ENCODE results near the gene GNA15. TPM values are rescaled to one million over a fixed set of nuclear protein-coding genes. Genes with fewer than 3 reads are reported as not detected.

Gene GNA15
- total RNA-seq, 3 donors from 2014 or later (not counting 1 experiment from before 2014, with no cell fraction given), result 3.9 to 10.4 (median 8.4) TPM

DNA sequence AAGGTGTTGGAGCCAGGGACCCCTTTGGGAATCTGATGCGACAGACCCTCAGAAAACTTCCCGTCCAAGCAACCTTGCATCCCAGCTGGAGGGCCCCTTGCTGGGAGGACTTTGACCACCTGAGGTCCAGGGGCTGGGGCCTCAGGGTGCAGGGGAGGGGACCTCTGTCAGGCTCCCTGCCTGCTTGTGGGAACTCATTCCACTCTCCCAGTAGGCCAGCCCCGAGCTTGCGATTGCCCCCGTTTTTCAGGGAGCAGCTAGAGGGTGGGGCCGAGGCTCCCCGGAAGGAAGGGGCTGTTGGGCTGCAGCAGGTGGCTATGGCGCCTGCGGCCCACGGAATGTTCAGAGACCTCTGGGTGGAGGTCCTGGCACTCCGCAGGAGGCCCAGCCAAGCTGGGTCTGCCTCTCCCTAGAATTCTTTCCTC lies 38.9 kb upstream of the GNA15 start:
- H3K4me1 ChIP-seq (ENCODE audit: control insufficient read depth, insufficient read depth, low read length), result peaks cover 37% of the 10 kb centered on the region
- no peak for ATAC-seq
- H3K9me3 ChIP-seq (ENCODE audit: control insufficient read depth, insufficient read depth, low read length), result no peaks in the 10 kb centered on the region
- no peaks in the 10 kb centered on the region for H3K9me3 Mint-ChIP-seq
- H3K27ac ChIP-seq (ENCODE audit: low read length), result no peak overlapping the region
- peaks cover 42% of the 10 kb centered on the region for H3K27me3 ChIP-seq (ENCODE audit: control insufficient read depth, insufficient read depth, low read length)
- no peaks in the 10 kb centered on the region for H3K36me3 ChIP-seq (ENCODE audit: control insufficient read depth, insufficient read depth, low read length)
- no peak for DNase-seq
- 90% methylated on average over 11 of the region's 11 CpGs for WGBS (ENCODE audit: insufficient coverage)
- H3K4me3 ChIP-seq (ENCODE audit: low read length), result no peak overlapping the region
- H3K4me3 Mint-ChIP-seq, result no peak overlapping the region
- no peak overlapping the region for H3K27ac Mint-ChIP-seq
- TF ChIP-seq, protein P1, sequence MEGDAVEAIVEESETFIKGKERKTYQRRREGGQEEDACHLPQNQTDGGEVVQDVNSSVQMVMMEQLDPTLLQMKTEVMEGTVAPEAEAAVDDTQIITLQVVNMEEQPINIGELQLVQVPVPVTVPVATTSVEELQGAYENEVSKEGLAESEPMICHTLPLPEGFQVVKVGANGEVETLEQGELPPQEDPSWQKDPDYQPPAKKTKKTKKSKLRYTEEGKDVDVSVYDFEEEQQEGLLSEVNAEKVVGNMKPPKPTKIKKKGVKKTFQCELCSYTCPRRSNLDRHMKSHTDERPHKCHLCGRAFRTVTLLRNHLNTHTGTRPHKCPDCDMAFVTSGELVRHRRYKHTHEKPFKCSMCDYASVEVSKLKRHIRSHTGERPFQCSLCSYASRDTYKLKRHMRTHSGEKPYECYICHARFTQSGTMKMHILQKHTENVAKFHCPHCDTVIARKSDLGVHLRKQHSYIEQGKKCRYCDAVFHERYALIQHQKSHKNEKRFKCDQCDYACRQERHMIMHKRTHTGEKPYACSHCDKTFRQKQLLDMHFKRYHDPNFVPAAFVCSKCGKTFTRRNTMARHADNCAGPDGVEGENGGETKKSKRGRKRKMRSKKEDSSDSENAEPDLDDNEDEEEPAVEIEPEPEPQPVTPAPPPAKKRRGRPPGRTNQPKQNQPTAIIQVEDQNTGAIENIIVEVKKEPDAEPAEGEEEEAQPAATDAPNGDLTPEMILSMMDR (IDR thresholded peaks at IDR 0.05), result no peak
- no peaks in the 10 kb centered on the region for H3K36me3 Mint-ChIP-seq
- peaks cover 6 to 21% of the 10 kb centered on the region in 2 donors for H3K4me1 Mint-ChIP-seq
- intact Hi-C loops (cut with micrococcal nuclease), result no loop called here
- peaks cover 21 to 37% of the 10 kb centered on the region in 2 donors for H3K27me3 Mint-ChIP-seq (ENCODE audit: low read depth in 2 of 2)

GRCh38 chr19:3097442-3097871 lies 38.4 kb upstream of the GNA15 start:
- Mint-ChIP-seq H3K27ac (no peak overlapping the region), H3K27me3 (ENCODE audit: low read depth in 2 of 2) (peaks cover 21 to 43% of the 10 kb centered on the region in 2 donors), H3K4me1 (peaks cover 6 to 21% of the 10 kb centered on the region in 2 donors), H3K36me3 (no peaks in the 10 kb centered on the region), H3K9me3 (no peaks in the 10 kb centered on the region), H3K4me3 (no peak overlapping the region)
- Histone ChIP-seq H3K27me3 (ENCODE audit: control insufficient read depth, insufficient read depth, low read length) (peaks cover 42% of the 10 kb centered on the region), H3K4me1 (ENCODE audit: control insufficient read depth, insufficient read depth, low read length) (peaks cover 37% of the 10 kb centered on the region), H3K9me3 (ENCODE audit: control insufficient read depth, insufficient read depth, low read length) (no peaks in the 10 kb centered on the region), H3K27ac (ENCODE audit: low read length) (no peak overlapping the region), H3K4me3 (ENCODE audit: low read length) (no peak overlapping the region), H3K36me3 (ENCODE audit: control insufficient read depth, insufficient read depth, low read length) (no peaks in the 10 kb centered on the region)
- 95% methylated on average over 24 of the region's 24 CpGs for WGBS (ENCODE audit: insufficient coverage)
- ATAC-seq (no peak), DNase-seq (no peak)
- intact Hi-C loops (cut with micrococcal nuclease), result no loop called here
- TF ChIP-seq, protein P1 (IDR thresholded peaks at IDR 0.05), result no peak

DNA sequence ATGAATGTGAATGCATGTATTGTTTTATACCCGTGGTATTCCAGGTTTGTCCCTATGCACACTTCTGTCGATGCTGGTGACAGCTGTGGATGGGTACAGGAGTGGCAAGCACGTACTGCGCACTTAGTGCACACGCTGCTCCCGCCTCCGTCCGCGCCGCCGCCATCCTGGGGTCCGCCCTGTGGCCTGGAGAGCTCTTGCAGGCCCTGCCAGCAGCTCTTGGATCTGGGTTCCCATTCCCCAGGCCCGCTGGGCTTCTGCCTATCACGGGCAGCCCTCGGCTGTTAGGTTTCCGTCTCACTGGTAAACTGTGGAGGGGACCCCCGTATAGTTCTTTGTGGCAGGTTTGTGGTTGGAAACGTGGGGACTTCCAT lies 37.7 kb upstream of the GNA15 start:
- DNase-seq (no peak), ATAC-seq (no peak)
- no peak overlapping the region for H3K27ac ChIP-seq (ENCODE audit: low read length)
- TF ChIP-seq, protein P1 (IDR thresholded peaks at IDR 0.05), result no peak
- intact Hi-C loops (cut with micrococcal nuclease), result no loop called here
- Mint-ChIP-seq H3K27ac (no peak overlapping the region), H3K4me1 (peaks cover 6 to 21% of the 10 kb centered on the region in 2 donors), H3K36me3 (no peaks in the 10 kb centered on the region), H3K9me3 (no peaks in the 10 kb centered on the region), H3K27me3 (ENCODE audit: low read depth in 2 of 2) (peaks cover 21 to 45% of the 10 kb centered on the region in 2 donors), H3K4me3 (no peak overlapping the region)
- no peaks in the 10 kb centered on the region for H3K9me3 ChIP-seq (ENCODE audit: control insufficient read depth, insufficient read depth, low read length)
- no peaks in the 10 kb centered on the region for H3K36me3 ChIP-seq (ENCODE audit: control insufficient read depth, insufficient read depth, low read length)
- 88% methylated on average over 18 of the region's 18 CpGs for WGBS (ENCODE audit: insufficient coverage)
- H3K4me3 ChIP-seq (ENCODE audit: low read length), result no peak overlapping the region
- peaks cover 42% of the 10 kb centered on the region for H3K27me3 ChIP-seq (ENCODE audit: control insufficient read depth, insufficient read depth, low read length)
- H3K4me1 ChIP-seq (ENCODE audit: control insufficient read depth, insufficient read depth, low read length), result peaks cover 37% of the 10 kb centered on the region

Data from natural killer cell (primary cell).